Cardiac fibroblast (primary cell): ENCODE results near the gene BLM.
A peak's percentile ranks its signal among the peaks of the same experiment; 100 is the strongest.

Experiments
- DNase-seq, 2 donors: peaks; one replicate each; pipeline versions ENCODE4 v3.0.0 to v3.0.0-alpha.2; 2010; ENCODE audit warnings: low read depth in 2 of 2
- H3K4me3 ChIP-seq, 2 donors: replicated peaks in 1 of 2; 1 replicate in 1 of 2; 2 replicates in 1 of 2; pipeline ENCODE4 v1.5.1; 2011; ENCODE audit warnings: low read depth in 2 of 2, low read length in 2 of 2, mild to moderate bottlenecking in 2 of 2, moderate library complexity in 1 of 2
- CTCF ChIP-seq: IDR thresholded peaks from one replicate; pipeline ENCODE4 v1.5.1; 2011; ENCODE audit warnings: low read depth, mild to moderate bottlenecking, low read length, inconsistent platforms

Gene BLM

DNA sequence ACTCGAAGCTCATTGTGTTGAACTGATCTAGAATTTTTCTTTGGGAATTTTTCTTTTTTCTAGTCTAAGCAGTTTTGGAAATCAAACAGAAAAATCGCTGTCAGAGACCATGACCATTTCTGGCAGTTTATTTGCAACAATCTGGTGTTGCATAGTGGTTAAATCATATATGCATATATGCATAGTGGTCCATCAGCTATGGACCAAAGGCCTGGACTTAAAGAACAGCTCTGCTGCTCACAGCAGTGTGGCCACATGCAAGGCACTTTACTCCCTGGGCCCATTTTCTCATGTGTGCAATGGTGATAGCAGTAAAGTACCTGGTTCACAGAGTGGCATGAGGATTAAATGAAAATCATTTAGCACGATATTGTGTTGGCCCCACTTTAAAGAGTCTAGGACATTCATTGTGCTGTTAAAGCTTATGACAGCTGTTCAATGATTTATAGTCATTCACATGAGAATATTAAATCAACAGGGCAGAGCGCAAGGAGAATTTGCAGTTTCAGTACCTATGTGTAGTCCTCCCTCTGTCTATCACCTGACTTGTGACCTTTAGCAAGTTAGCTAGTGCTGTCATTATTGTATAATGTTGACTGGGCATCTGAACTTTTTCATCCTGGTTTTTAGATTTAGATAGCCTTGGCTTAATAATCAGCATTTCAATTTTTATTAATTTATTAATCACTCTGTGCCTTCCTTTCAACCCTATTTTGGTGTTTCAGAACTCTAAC is 46.4 kb downstream of the BLM start:
- no peak overlapping the region for H3K4me3 ChIP-seq
- no peak for DNase-seq
- no peak for TF ChIP-seq CTCF

DNA sequence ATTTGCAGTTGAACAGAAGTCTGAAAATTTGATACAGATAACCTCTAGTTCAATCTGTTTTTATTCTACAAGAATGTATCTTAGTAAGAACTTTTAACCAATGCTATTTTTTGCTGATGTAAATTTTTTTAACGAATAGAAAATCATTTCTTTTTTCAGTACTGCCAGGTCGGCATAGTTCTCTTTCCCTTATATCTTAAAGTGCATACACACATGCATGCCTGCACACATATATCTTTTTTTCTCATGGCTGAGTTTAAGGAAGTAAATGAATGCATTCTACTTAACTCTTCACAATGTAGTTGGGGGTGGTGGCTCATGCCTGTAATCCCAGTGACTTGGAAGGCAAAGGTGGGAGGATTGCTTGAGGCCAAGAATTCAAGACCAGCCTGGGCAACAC is 48.4 kb downstream of the BLM start:
- H3K4me3 ChIP-seq: no peak overlapping the region
- no peak for DNase-seq
- TF ChIP-seq CTCF: no peak

GRCh38 chr15:90765966-90766365 is 48.8 kb downstream of the BLM start:
- DNase-seq: no peak
- TF ChIP-seq CTCF: no peak

DNA sequence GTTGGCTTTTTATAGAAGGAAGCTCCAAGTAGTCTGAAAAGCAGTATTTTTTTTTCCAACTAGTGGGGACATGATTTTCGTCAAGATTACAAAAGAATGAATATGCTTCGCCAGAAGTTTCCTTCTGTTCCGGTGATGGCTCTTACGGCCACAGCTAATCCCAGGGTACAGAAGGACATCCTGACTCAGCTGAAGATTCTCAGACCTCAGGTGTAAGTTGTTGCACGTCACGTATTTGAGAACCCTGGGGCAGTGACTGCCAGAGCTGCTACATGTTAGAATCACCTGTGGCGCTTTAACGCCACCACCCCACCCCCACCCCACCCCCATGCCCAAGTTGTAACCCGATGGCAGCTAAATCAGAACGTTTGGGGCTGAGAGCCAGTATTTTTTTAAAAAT is 52.2 kb downstream of the BLM start:
- TF ChIP-seq CTCF: no peak
- no peak overlapping the region for H3K4me3 ChIP-seq
- no peak for DNase-seq

More at GRCh38 chr15:90765966-90766365, 48.8 kb downstream of the BLM start:
- no peak overlapping the region for H3K4me3 ChIP-seq

GRCh38 chr15:90773485-90773884 is 56.3 kb downstream of the BLM start:
- no peak for TF ChIP-seq CTCF
- no peak overlapping the region for H3K4me3 ChIP-seq
- DNase-seq: no peak

DNA sequence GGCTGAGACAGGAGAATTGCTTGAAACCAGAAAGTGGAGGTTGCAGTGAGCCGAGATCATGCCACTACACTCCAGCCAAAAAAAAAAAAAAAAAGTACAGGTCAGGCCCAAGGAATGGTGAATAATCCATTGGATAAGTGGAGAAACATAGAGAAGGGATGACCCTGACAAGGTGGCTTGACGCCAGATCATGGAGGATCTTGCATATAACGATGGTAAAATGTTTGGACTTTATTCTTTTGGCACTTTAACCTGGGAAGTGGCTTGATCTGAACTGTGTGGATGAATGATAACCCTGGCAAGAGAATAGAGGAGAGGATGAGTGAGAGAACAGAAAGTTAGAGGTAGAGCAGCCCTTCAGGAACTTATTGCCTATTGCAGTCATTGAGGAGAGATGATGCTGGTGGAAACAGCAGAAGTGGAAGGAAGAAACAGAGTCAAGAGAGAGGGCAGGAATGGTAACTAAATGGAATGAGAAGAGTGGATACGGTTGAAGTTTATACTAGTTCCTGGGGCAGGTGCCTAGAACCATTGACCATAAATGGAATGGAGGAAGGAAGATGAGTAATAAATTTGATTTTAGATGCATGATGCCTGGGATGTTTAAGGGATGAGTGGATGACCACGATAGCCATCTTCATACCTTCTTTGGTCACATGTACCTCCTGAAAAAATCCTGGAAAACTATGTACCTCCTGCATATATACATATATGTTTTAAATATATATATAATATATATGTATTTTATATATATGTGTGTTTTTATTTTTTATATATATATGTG is 57.8 kb downstream of the BLM start:
- no peak for TF ChIP-seq CTCF
- peak in 1 of 2 donors; percentile 79 for DNase-seq

More for the DNA sequence above, 57.8 kb downstream of the BLM start:
- H3K4me3 ChIP-seq: no peak overlapping the region
